Fibroblast of pulmonary artery (primary cell): Measurements from ENCODE around the gene NR2F6.
A peak's percentile ranks its signal among the peaks of the same experiment; 100 is the strongest.

Experiments used
- DNase-seq: peaks from one replicate; pipeline ENCODE4 v3.0.0-alpha.2; 2010; ENCODE audit warnings: low read depth
- H3K4me3 ChIP-seq: replicated peaks from 2 replicates; pipeline ENCODE4 v1.5.1; 2011; ENCODE audit warnings: low read depth, mild to moderate bottlenecking, control low read depth, low read length, moderate library complexity
- CTCF ChIP-seq: IDR thresholded peaks from 2 replicates; pipeline ENCODE4 v1.5.1; 2011; ENCODE audit warnings: mild to moderate bottlenecking, control low read depth, low read length, inconsistent platforms; ENCODE audit errors: missing control alignments

NR2F6 gene

GRCh38 chr19:17227798-17228367, 17.8 kb downstream of the NR2F6 start:
- H3K4me3 ChIP-seq = no peak overlapping the region
- DNase-seq = no peak
- no peak for TF ChIP-seq CTCF

GRCh38 chr19:17226002-17226933, 19.5 kb downstream of the NR2F6 start, which contains the start of gene OCEL1:
Gene OCEL1, plus strand, starts transcription at chr19:17226226. Its CDS starts 22 bp downstream, at chr19:17226248.
- no peak for TF ChIP-seq CTCF
- peak within 1 kb of the TSS; percentile 75 for H3K4me3 ChIP-seq
- peak; percentile 98 for DNase-seq

- TF ChIP-seq CTCF = no peak
- DNase-seq = no peak
- no peak overlapping the region for H3K4me3 ChIP-seq
Observed at GRCh38 chr19:17225053-17225452, 20.7 kb downstream of the NR2F6 start.

- peak; percentile 83 for DNase-seq
Observed at GRCh38 chr19:17220207-17220758, 25.4 kb downstream of the NR2F6 start.

GRCh38 chr19:17219286-17219685, 26.4 kb downstream of the NR2F6 start:
- H3K4me3 ChIP-seq = no peak overlapping the region
- no peak for DNase-seq
- TF ChIP-seq CTCF = no peak

More at GRCh38 chr19:17220207-17220758, 25.4 kb downstream of the NR2F6 start:
- H3K4me3 ChIP-seq = no peak overlapping the region
- no peak for TF ChIP-seq CTCF

GRCh38 chr19:17216058-17216670, 29.6 kb downstream of the NR2F6 start:
- H3K4me3 ChIP-seq = peak overlapping the region; percentile 72
- no peak for TF ChIP-seq CTCF
- no peak for DNase-seq
